NCI-H345 (cell line): ENCODE data around the gene KATNAL2.
A peak's percentile ranks its signal among the peaks of the same experiment; 100 is the strongest.

ENCODE experiments used
- DNase-seq: peaks from one replicate; lab custom pipeline; 2025; lab: John Stamatoyannopoulos, UW

The KATNAL2 gene

DNA sequence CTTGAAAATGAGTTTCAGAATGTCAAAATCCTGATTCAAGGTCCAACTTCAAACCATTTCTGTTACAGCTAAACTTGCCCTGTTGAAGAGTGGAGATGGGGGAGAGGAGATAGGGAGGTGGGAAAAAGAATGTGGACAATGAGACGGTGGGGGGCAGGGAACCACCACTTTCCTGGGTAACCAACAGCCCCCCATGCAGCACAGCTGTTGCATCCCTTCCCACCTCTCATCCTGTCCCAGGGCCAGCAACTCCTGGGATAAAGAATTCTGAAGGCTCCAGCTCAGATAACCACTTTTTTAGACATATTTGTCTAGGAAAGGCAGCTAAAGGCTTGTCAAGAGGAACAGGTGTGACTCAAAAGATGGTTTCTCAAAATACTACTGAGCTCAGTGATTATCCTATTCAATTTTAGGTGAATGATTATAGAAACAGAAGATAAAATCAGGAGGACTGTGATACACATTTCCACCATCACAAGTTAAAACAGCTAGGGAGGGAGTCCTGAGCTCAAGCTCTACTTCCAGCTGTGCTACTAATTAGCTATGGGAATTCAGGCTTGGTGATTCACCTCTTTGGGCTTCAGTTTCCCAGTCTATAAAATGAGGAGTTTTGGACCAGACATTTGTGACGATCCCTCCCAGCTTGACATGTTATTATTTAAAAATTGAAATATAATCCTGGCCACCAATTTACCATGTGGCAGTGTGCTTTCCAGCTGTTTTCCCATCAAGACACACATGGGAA lies 196.6 kb downstream of the KATNAL2 start:
- DNase-seq, result no peak

DNA sequence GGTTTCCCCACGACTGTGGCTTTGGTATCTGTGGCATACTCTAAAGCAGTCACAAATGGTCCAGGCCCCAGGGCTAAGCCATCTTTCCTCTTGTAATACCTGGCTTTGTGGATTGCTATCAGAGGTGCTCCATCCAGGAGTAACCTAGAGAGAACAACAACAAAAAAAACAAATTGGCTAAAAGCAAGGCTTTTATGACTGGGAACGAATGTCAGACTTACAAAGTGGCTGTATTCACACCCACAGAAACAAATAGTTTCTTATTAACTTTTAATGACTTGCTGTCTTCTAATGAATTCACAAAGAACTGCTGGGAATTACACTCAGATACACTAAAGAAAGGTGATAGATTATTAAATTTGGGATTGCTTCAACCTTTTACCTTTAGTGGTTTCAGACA lies 197.8 kb downstream of the KATNAL2 start:
- no peak for DNase-seq

DNA sequence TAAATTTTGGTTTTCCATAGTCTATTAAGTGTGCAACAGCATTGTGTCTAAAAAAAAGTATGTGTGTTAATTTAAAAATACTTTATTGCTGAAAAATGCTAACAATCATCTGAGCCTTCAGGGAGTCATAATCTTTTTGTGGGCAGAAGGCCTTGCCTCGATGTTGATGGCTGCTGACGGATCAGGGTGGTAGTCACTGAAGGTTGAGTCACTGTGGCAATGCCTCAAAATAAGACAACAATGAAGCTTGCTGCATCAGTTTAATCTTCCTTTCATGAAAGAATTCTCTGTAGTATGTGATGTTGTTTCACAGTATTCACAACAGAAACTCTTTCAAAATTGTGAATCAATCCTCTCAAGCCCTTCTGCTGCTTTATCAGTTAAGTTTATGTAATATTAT lies 201.6 kb downstream of the KATNAL2 start:
- no peak for DNase-seq

DNA sequence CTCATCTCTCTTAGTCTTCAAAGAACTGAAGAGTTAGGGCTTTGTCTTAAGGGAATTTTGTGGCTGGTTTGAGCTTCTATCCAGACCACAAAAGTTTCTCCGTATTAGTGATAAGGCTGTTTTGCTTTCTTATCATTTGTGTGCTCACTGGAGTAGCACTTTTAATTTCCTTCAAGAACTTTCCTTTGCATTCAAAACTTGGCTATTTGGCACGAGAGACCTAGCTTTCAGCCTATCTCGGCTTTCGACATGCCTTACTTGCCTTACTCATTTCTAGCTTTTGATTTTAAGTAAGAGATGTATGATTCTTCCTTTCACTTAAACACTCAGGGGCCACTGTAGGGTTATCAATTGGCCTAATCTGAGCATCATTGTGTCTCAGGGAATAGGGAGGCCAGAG lies 203.0 kb downstream of the KATNAL2 start:
- DNase-seq, result no peak

DNA sequence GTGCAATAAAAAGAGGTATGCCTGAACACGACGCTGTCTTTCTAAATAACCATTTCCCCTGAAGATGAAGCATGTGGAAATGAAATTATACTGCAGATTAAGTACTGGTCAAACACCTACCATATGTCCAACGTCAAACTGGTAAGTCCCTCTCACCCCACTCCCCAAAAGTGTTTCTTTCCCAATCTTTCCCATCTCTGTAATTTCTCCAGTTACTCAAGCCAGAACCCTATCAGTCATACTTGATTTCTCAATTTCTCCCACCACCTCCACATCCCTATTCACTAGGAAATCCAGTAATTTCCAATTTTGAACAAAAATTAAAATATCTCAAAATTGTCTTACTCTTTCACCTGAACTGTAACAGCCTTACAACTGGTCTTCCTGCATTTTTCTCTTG lies 203.7 kb downstream of the KATNAL2 start:
- DNase-seq, result no peak

DNA sequence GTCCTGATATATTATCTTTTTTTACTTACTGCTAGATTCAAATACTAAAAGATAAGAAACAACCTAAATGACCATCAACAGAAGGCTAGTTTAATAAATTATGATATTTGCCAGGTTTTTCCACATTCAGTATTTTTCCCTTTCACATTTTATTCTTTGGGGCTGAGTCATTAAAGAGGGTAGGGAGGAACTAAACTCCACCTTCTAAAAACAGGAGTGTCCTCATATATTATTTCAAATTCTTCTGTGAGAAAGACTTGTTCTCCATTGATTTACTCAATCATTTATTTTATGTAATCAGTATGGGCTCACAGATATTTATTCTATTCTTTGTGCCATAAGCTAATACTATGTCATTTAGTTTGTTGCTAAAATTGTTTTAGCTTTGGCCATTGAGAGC lies 223.9 kb downstream of the KATNAL2 start:
- no peak for DNase-seq

DNA sequence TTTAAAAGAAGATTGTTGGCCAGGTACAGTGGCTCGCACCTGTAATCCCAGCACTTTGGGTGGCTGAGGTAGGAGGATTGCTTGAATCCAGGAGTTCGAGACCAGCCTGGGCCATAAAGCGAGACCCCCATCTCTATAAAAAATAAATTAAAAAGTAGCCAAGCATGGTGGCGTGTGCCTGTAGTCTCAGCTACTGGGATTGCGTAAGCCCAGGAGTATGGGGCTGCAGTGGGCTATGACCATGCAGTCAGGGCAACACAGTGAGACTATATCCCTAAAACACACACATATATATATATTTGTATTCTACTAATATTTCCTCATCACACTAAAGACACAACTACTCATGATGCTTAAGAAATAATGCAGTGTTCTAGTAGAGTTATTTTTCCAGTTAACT lies 225.8 kb downstream of the KATNAL2 start:
- no peak for DNase-seq

DNA sequence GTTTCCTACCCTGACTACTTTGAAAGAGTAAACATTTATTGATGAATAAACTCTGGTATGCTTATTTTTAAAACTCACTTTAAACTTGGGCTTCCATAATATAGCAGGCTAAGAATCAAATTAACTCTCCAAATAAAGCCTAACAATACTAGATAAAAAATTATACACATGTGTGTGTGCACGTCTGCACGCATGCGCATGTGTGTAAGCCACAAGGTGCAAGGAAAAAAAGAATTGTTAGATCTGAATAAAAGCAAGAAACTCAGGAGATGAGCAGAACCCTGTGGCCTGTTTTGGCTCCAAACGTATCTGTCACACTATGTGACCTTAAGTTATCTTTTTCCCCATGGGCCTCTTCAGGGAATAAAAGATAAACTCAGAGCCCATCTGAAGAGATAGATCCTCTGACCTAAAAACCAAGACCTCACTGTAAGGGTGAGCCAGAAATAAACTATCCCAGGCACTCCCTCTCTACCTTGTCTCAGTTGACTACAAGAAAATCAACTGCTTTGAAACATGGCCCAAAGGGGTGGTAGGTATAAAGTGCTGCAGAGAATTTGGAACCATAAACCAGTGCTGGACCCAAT lies 226.6 kb downstream of the KATNAL2 start:
- DNase-seq, result no peak

DNA sequence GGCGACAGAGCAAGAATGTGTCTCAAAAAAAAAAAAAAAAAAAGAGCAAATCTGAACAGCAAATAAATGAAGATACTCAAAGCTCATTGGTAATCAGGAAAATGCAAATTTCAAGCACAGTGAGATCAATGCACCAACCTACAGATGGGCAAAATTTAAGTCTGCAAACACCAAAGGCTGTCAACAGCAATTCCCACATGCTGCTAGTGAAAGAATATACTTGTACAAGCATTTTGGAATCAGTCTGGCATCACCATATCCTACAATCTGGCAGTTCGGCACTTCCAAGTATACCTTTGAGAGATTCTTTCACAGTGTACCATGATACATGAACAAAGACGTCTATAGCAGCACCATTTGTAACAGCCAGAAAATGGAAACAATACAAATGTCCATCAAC lies 228.8 kb downstream of the KATNAL2 start:
- DNase-seq, result no peak

DNA sequence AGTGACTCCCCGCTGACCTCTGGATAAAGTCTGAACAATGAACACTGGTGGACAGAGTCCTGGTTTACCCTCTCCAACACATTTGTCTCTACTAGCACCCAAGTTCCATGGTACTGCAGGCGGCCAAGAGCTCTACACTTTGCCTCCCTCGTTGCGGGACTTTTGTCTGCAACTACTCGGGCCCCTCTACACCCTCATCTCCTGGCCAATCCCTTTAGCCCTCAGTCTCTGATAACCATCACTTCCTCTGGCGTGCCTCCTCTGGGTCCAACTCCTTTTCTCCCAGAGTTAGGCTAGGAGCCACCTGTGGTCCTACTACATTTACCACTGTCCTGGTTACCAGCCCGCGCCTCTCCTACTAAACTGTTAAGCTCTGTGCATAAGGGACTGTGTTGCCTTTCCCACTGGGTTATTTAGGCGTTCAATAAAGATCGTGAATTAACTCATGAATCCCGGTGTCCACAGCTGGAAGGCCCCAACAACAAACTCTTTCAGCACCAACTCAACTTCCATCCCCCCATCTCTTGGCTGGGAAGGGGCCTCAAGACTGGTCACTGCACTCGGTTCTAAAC lies 232.1 kb downstream of the KATNAL2 start:
- no peak for DNase-seq

DNA sequence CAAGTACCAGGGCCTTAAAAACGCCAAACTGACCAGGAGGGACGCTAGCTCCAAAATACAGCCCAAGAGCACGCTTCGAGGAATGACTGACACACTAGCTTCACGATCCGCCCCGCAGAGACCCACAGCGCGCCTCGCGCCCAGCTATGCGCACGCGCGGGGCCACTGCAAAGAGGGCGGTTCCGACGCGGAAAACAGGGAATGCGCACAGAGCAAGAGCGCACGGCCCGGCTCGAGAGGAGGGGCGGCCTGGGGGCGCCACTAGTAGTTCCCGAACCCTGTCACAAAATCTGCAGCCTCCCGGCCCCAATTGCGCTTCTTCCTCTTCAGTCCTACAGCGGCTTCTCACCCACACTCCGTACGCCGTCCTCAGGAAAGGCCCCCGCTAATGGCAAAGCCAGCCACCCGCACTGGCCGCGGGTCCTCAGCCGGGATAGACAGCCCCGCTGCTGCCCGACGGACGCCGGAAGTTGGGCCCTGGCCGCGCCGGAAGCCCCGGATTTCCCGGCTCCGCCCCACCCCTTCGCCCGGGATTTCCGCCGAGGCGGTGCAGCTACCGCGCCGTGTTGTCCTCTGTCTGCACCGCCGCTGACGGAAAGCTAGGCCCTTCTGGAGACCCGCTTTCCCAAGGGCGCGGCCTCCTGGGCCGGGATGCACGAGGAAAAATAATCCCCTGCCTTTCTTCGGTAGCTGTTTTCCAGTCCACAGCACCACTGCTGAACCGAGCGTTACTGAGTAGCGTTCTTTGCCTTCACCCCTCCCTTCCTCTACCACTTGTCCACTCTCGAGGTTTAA lies 232.8 kb downstream of the KATNAL2 start, which contains the start of gene HDHD2:
Gene HDHD2 (minus strand): TSS at position 472 of the 795 bp plus-strand sequence. CDS start 14,061 bp downstream, outside the sequence.
- peak; percentile 82 for DNase-seq

DNA sequence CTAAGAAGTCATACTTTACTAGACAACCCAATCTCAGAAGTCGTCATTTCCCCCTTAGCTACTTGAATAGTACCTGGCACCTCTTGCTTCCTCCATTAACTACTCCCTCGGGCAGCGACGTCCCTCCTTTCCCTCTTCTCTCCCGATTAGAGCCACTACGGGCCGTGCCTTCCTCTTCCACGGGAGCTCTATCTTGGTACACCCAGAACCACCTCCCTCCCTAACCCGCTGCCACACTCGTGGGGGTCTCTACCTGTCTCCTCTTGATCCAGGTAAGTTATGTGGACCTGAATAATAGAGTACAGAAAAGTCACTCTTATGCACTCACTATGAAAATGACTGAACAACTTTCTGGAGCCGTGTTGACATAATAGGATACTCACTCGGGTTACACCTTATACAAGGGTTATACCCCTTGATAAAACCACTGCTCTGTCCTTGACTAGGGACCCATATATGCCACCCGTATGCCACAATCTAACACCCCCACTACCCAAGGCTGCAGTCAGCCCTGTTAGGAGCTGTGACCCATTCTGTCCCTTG lies 233.5 kb downstream of the KATNAL2 start:
- DNase-seq, result peak; percentile 56

DNA sequence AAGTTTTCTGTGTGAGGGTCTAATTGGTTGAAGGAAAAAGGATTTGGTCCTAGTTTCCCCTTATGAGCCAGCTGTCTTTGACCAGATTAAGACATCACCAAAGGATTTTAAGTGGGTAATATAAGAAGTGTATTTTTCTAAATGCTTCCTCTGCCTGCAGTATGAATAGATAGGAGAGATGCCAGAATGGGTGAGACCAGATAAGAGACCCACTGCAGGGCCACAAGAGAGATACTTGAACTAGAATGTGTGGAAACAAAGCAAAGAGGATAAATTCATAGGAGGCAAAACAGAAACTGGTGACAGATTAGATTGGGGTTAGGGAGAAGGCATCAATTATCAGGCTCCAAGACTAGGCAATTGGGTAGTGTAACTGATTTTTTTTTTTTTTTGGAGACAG lies 234.0 kb downstream of the KATNAL2 start:
- no peak for DNase-seq
